OCI-LY1 (cell line): ENCODE results near the gene PLEKHM3.

ENCODE experiments used
- CTCF ChIP-seq: fragments of 200-600 bp; sonication (generic), shearing (Covaris generic); IDR thresholded peaks from 2 replicates; pipeline ENCODE4 v1.5.1; 2017; ENCODE audit warnings: mild to moderate bottlenecking, antibody characterized with exemption, low read length, moderate library complexity, mixed read lengths
- EZH2 ChIP-seq: fragments of 200-600 bp; sonication (generic), shearing (Covaris generic); IDR thresholded peaks from 2 replicates; pipeline ENCODE4 v1.8.0; 2017; ENCODE audit warnings: borderline replicate concordance, mixed run types, mild to moderate bottlenecking, antibody characterized with exemption, low read length, moderate library complexity, mixed read lengths

- TF ChIP-seq CTCF (no peak), EZH2 (no peak)
Observed at GRCh38 chr2:207937253-207937652, 88.1 kb downstream of the PLEKHM3 start.
